Keratinocyte (primary cell): ENCODE results near the gene TSPEAR. TPM values are rescaled to one million over a fixed set of nuclear protein-coding genes. Genes with fewer than 3 reads are reported as not detected.
A peak's percentile ranks its signal among the peaks of the same experiment; 100 is the strongest.

Experiments
- DNase-seq: peaks from one replicate; pipeline ENCODE4 v3.0.0-alpha.2; 2011; ENCODE audit warnings: low read depth, missing footprints, low spot score
- FAIRE-seq: peaks from 2 replicates; lab custom pipeline; 2011; peaks lifted over from hg19 to GRCh38; lab: Jason Lieb, UNC
- H2AFZ ChIP-seq: 2 replicates; pipeline ENCODE4 v1.6.0; 2012; ENCODE audit warnings: low read length, control low read depth, inconsistent platforms; ENCODE audit not compliant: control insufficient read depth
- H3K27ac ChIP-seq: 2 replicates; pipeline ENCODE4 v1.5.1; 2011; ENCODE audit warnings: low read length; ENCODE audit not compliant: control insufficient read depth, insufficient read depth
- H3K27me3 ChIP-seq: 3 replicates; pipeline ENCODE4 v1.6.0; 2011; ENCODE audit warnings: low read length; ENCODE audit not compliant: control insufficient read depth, insufficient read depth; ENCODE audit errors: extremely low read depth
- H3K36me3 ChIP-seq, 2 experiments: 2 replicates in 1 of 2; 3 replicates in 1 of 2; pipeline ENCODE4 v1.5.1; 2011; ENCODE audit warnings: low read length in 2 of 2, mild to moderate bottlenecking in 1 of 2; ENCODE audit not compliant: control insufficient read depth in 2 of 2, insufficient read depth in 2 of 2; ENCODE audit errors: extremely low read depth in 1 of 2
- H3K4me1 ChIP-seq: 3 replicates; pipeline ENCODE4 v1.5.1; 2011; ENCODE audit warnings: low read length; ENCODE audit not compliant: control insufficient read depth, insufficient read depth; ENCODE audit errors: extremely low read depth
- H3K4me2 ChIP-seq: 3 replicates; pipeline ENCODE4 v1.6.0; 2011; ENCODE audit warnings: low read depth, low read length; ENCODE audit not compliant: control insufficient read depth, insufficient read depth; ENCODE audit errors: extremely low read depth
- H3K4me3 ChIP-seq, 3 experiments: fragments of 200-600 bp in 1 of 3; sonication (generic) in 1 of 3; 2 replicates in 2 of 3; 3 replicates in 1 of 3; pipeline ENCODE4 v1.5.1; 2011 to 2016; ENCODE audit warnings: low read length in 3 of 3, mild to moderate bottlenecking in 3 of 3, control low read depth in 2 of 3, inconsistent platforms in 1 of 3, low read depth in 1 of 3, mixed read lengths in 1 of 3, mixed run types in 1 of 3, moderate library complexity in 1 of 3; ENCODE audit not compliant: control insufficient read depth in 2 of 3, insufficient read depth in 2 of 3; ENCODE audit errors: extremely low read depth in 1 of 3
- H3K79me2 ChIP-seq: 2 replicates; pipeline ENCODE4 v1.6.0; 2012; ENCODE audit warnings: low read length; ENCODE audit not compliant: control insufficient read depth, insufficient read depth
- H3K9ac ChIP-seq: 3 replicates; pipeline ENCODE4 v1.6.0; 2011; ENCODE audit warnings: low read length; ENCODE audit not compliant: control insufficient read depth, insufficient read depth; ENCODE audit errors: extremely low read depth
- H3K9me1 ChIP-seq: 3 replicates; pipeline ENCODE4 v1.6.0; 2011; ENCODE audit warnings: low read length; ENCODE audit not compliant: control insufficient read depth, insufficient read depth; ENCODE audit errors: extremely low read depth
- H3K9me3 ChIP-seq: 2 replicates; pipeline ENCODE4 v1.5.1; 2012; ENCODE audit warnings: low read depth, low read length; ENCODE audit not compliant: control insufficient read depth
- H4K20me1 ChIP-seq: 3 replicates; pipeline ENCODE4 v1.6.0; 2011; ENCODE audit warnings: low read length; ENCODE audit not compliant: control insufficient read depth, insufficient read depth; ENCODE audit errors: extremely low read depth
- CTCF ChIP-seq, 3 experiments: IDR thresholded peaks in 1 of 3; conservative IDR thresholded peaks in 1 of 3; optimal IDR thresholded peaks in 1 of 3; 2 replicates in 2 of 3; 3 replicates in 1 of 3; pipeline versions ENCODE3 to v1.5.1; 2011; ENCODE audit warnings: low read length in 3 of 3, mild to moderate bottlenecking in 3 of 3, moderate library complexity in 2 of 3, control low read depth in 1 of 3, inconsistent platforms in 1 of 3; ENCODE audit not compliant: insufficient read depth in 2 of 3; ENCODE audit errors: extremely low read depth in 1 of 3
- EZH2 ChIP-seq: IDR thresholded peaks from one replicate; pipeline ENCODE4 v1.6.1; 2012; ENCODE audit warnings: inconsistent platforms, mild to moderate bottlenecking, low read length, moderate library complexity
- dilution Hi-C: fragments of 300-500 bp; cut with MboI; formaldehyde crosslinking; loops from one replicate; pipeline ENCODE4 v1.7.0; 2020; ENCODE audit warnings: low sequenced_read_pairs; ENCODE audit not compliant: extremely low pct_ligation_motif_present
- polyA plus RNA-seq, 5 experiments: library from polyadenylated mRNA; depleted of rRNA in 3 of 5; stranded (reverse) in 3 of 5; stranded (forward) in 1 of 5; unstranded in 1 of 5; fragments of >200 nt; gene quantifications; 1 replicate in 1 of 5; 2 replicates in 3 of 5; 3 replicates in 1 of 5; pipeline versions ENCODE4 v1.2.1 to v1.2.3, GENCODE V29; 2011 to 2012; ENCODE audit warnings: missing spikeins in 2 of 5, low read depth in 1 of 5, low replicate concordance in 1 of 5

Gene TSPEAR
- polyA plus RNA-seq, 1 donor (not counting 4 experiments of a cell fraction or from before 2014, with no cell fraction given): 0.12 TPM

GRCh38 chr21:44456214-44456914 lies 255.0 kb downstream of the TSPEAR start:
- TF ChIP-seq CTCF (optimal IDR thresholded peaks at IDR 0.05 in 1 of 3, IDR thresholded peaks at IDR 0.05 in 1 of 3, conservative IDR thresholded peaks at IDR 0.05 in 1 of 3; ENCODE audit: extremely low read depth in 1 of 3, insufficient read depth in 2 of 3, low read length in 3 of 3) (no peak), EZH2 (no peak)
- H3K27me3 ChIP-seq: peaks cover 9% of the 10 kb centered on the region
- DNase-seq: no peak
- H3K27ac ChIP-seq: no peak overlapping the region
- H3K4me1 ChIP-seq: no peaks in the 10 kb centered on the region
- H3K79me2 ChIP-seq: no peaks in the 10 kb centered on the region
- H3K9me1 ChIP-seq: no peaks in the 10 kb centered on the region
- H3K9me3 ChIP-seq: no peaks in the 10 kb centered on the region
- H3K4me3 ChIP-seq: peak overlapping the region; percentile 52 to 83 (median 63)
- no peak for FAIRE-seq
- no peak overlapping the region for H3K9ac ChIP-seq
- peak overlapping the region; percentile 81 for H2AFZ ChIP-seq
- H3K36me3 ChIP-seq: no peaks in the 10 kb centered on the region
- dilution Hi-C loops: no loop called here
- no peaks in the 10 kb centered on the region for H4K20me1 ChIP-seq
- H3K4me2 ChIP-seq: peak overlapping the region; percentile 78

- peak overlapping the region; percentile 78 for H3K4me2 ChIP-seq
- no peaks in the 10 kb centered on the region for H3K79me2 ChIP-seq
- no peak overlapping the region for H3K27ac ChIP-seq
- no peaks in the 10 kb centered on the region for H4K20me1 ChIP-seq
- peaks cover 12% of the 10 kb centered on the region for H3K27me3 ChIP-seq
- no peak for FAIRE-seq
- no peaks in the 10 kb centered on the region for H3K36me3 ChIP-seq
- H3K4me1 ChIP-seq: no peaks in the 10 kb centered on the region
- dilution Hi-C loops: no loop called here
- H2AFZ ChIP-seq: peak overlapping the region; percentile 81
- TF ChIP-seq EZH2 (no peak), CTCF (optimal IDR thresholded peaks at IDR 0.05 in 1 of 3, IDR thresholded peaks at IDR 0.05 in 1 of 3, conservative IDR thresholded peaks at IDR 0.05 in 1 of 3; ENCODE audit: extremely low read depth in 1 of 3, insufficient read depth in 2 of 3, low read length in 3 of 3) (peak in 2 of 3 experiments; percentile 37 to 62)
- H3K4me3 ChIP-seq: peak overlapping the region; percentile 52 to 83 (median 63)
- no peaks in the 10 kb centered on the region for H3K9me3 ChIP-seq
- no peak for DNase-seq
- no peaks in the 10 kb centered on the region for H3K9me1 ChIP-seq
- peak overlapping the region; percentile 41 for H3K9ac ChIP-seq
Measured at GRCh38 chr21:44455524-44456213, 255.7 kb downstream of the TSPEAR start.
